HCT116 (cell line): ENCODE results near the gene CFAP61. TPM values are rescaled to one million over a fixed set of nuclear protein-coding genes. Genes with fewer than 3 reads are reported as not detected.

Experiments used
- ATAC-seq: fragments of 200-7000 bp; cut with Tn5 transposase; 2 replicates; pipeline ENCODE4 v1.9.1; 2020; ENCODE audit warnings: mild to moderate bottlenecking, moderate library complexity
- BruUV-seq: library from RNA; stranded (reverse); fragments of 400-500 nt; replicated peaks from 2 replicates; lab custom pipeline; 2021; lab: Mats Ljungman, UMichigan
- CTCF ChIA-PET: fragments of 300-600 bp; sonication (Branson Sonifier 250); formaldehyde crosslinking; loops from one replicate; lab custom pipeline; 2021; ENCODE audit warnings: antibody characterized with exemption; lab: Charles Lee
- POLR2A ChIA-PET: fragments of 300-600, 350-600 bp; sonication (Branson Sonifier 250); formaldehyde crosslinking; loops from one replicate; lab custom pipeline; 2021; ENCODE audit warnings: antibody characterized with exemption; lab: Charles Lee
- RAD21 ChIA-PET, 2 experiments: fragments of 300-600 bp; sonication (Branson Sonifier 250); formaldehyde crosslinking; loops; one replicate each; lab custom pipeline; 2023; ENCODE audit warnings: low total read pairs in 2 of 2; ENCODE audit not compliant: uncharacterized antibody in 2 of 2, unreplicated experiment in 2 of 2, low non-redundant PET in 1 of 2; lab: Charles Lee
- DNase-seq: peaks from one replicate; pipeline ENCODE4 v3.0.0-alpha.2; 2010; ENCODE audit warnings: low read depth, low spot score
- H2AFZ ChIP-seq: fragments of 200-600 bp; shearing (Covaris generic), sonication (generic); 2 replicates; pipeline ENCODE4 v1.6.1; 2017; ENCODE audit warnings: low read depth, mixed run types, mixed read lengths, antibody characterized with exemption, low read length; ENCODE audit not compliant: poor library complexity, severe bottlenecking
- H3K27ac ChIP-seq: 2 replicates; pipeline ENCODE4 v1.5.1; 2012; ENCODE audit warnings: low read depth, low read length
- H3K27me3 ChIP-seq: fragments of 200-600 bp; sonication (generic); 2 replicates; pipeline ENCODE4 v1.6.1; 2016; ENCODE audit warnings: mixed run types, low read length, mixed read lengths; ENCODE audit not compliant: insufficient read depth
- H3K36me3 ChIP-seq, 2 experiments: fragments of 200-500 bp in 1 of 2; fragments of 200-600 bp in 1 of 2; sonication (Bioruptor generic) in 1 of 2; sonication (generic) in 1 of 2; 2 replicates each; pipeline versions ENCODE4 v1.5.1 to v1.6.1; 2014 to 2016; ENCODE audit warnings: low read length in 2 of 2, inconsistent platforms in 1 of 2, mixed read lengths in 1 of 2, mixed run types in 1 of 2; ENCODE audit not compliant: insufficient read depth in 2 of 2, control insufficient read depth in 1 of 2
- H3K4me1 ChIP-seq, 2 experiments: fragments of 200-600 bp in 1 of 2; sonication (generic) in 1 of 2; 2 replicates each; pipeline versions ENCODE4 v1.5.1 to v1.6.1; 2012 to 2017; ENCODE audit warnings: low read length in 2 of 2, inconsistent platforms in 1 of 2, mild to moderate bottlenecking in 1 of 2, mixed read lengths in 1 of 2, mixed run types in 1 of 2, moderate library complexity in 1 of 2; ENCODE audit not compliant: insufficient read depth in 2 of 2, control insufficient read depth in 1 of 2
- H3K4me2 ChIP-seq: fragments of 200-600 bp; sonication (generic); 2 replicates; pipeline ENCODE4 v1.6.1; 2017; ENCODE audit warnings: mixed run types, low read length, mixed read lengths
- H3K4me3 ChIP-seq, 2 experiments: fragments of 200-600 bp in 1 of 2; sonication (generic) in 1 of 2; replicated peaks in 1 of 2; 2 replicates each; pipeline ENCODE4 v1.5.1; 2011 to 2016; ENCODE audit warnings: low read length in 2 of 2, control low read depth in 1 of 2, low read depth in 1 of 2, mild to moderate bottlenecking in 1 of 2, mixed read lengths in 1 of 2, mixed run types in 1 of 2
- H3K79me2 ChIP-seq: fragments of 200-600 bp; sonication (generic); 2 replicates; pipeline ENCODE4 v1.6.1; 2017; ENCODE audit warnings: mild to moderate bottlenecking, mixed run types, low read length, moderate library complexity, mixed read lengths; ENCODE audit not compliant: insufficient read depth
- H3K9ac ChIP-seq: fragments of 200-600 bp; sonication (generic); 2 replicates; pipeline ENCODE4 v1.6.1; 2016; ENCODE audit warnings: low read length, mixed read lengths
- H3K9me2 ChIP-seq: fragments of 200-600 bp; sonication (generic), shearing (Covaris generic); 2 replicates; pipeline ENCODE4 v1.6.1; 2017; ENCODE audit warnings: mixed run types, mild to moderate bottlenecking, moderate library complexity; ENCODE audit not compliant: insufficient read depth
- H3K9me3 ChIP-seq, 2 experiments: fragments of 200-500 bp in 1 of 2; fragments of 200-600 bp in 1 of 2; sonication (Bioruptor generic) in 1 of 2; sonication (generic) in 1 of 2; 2 replicates each; pipeline ENCODE4 v1.6.1; 2014 to 2017; ENCODE audit warnings: low read length in 2 of 2, mixed read lengths in 2 of 2, inconsistent platforms in 1 of 2, low read depth in 1 of 2, mild to moderate bottlenecking in 1 of 2, mixed run types in 1 of 2, moderate library complexity in 1 of 2; ENCODE audit not compliant: control insufficient read depth in 1 of 2, insufficient read depth in 1 of 2
- H4K20me1 ChIP-seq: fragments of 200-600 bp; sonication (generic), shearing (Covaris generic); 2 replicates; pipeline ENCODE4 v1.6.1; 2017; ENCODE audit warnings: mixed run types, mild to moderate bottlenecking, moderate library complexity; ENCODE audit not compliant: insufficient read depth
- CEBPB ChIP-seq: IDR thresholded peaks from 2 replicates; pipeline ENCODE4 v1.6.1; 2012; ENCODE audit warnings: low read depth
- CTCF ChIP-seq, 3 experiments: fragments of 200-600 bp in 1 of 3; sonication (generic) in 1 of 3; IDR thresholded peaks in 2 of 3; conservative IDR thresholded peaks in 1 of 3; 2 replicates each; pipeline ENCODE4 v1.5.1; 2012 to 2017; ENCODE audit warnings: low read depth in 2 of 3, low read length in 2 of 3, antibody characterized with exemption in 1 of 3, borderline replicate concordance in 1 of 3, control low read depth in 1 of 3, mild to moderate bottlenecking in 1 of 3, mixed read lengths in 1 of 3, mixed run types in 1 of 3, moderate library complexity in 1 of 3; ENCODE audit not compliant: insufficient read depth in 1 of 3
- EGR1 ChIP-seq: IDR thresholded peaks from 2 replicates; pipeline ENCODE4 v1.6.1; 2012; ENCODE audit warnings: low read depth
- EZH2 ChIP-seq: fragments of 200-600 bp; sonication (generic); IDR thresholded peaks from 2 replicates; pipeline ENCODE4 v1.6.1; 2017; ENCODE audit warnings: antibody characterized with exemption, mixed run types
- EZH2phosphoT487 ChIP-seq: fragments of 200-600 bp; IDR thresholded peaks from 2 replicates; pipeline ENCODE4 v1.6.1; 2018; ENCODE audit warnings: antibody characterized with exemption, borderline replicate concordance
- FOSL1 ChIP-seq: IDR thresholded peaks from 2 replicates; pipeline ENCODE4 v1.6.1; 2012; ENCODE audit warnings: low read depth
- JUND ChIP-seq: IDR thresholded peaks from 2 replicates; pipeline ENCODE4 v1.6.1; 2012
- POLR2A ChIP-seq: IDR thresholded peaks from 2 replicates; pipeline ENCODE4 v1.7.0; 2011; ENCODE audit warnings: borderline replicate concordance; ENCODE audit not compliant: insufficient read depth, insufficient read length; ENCODE audit errors: extremely low read depth
- REST ChIP-seq: IDR thresholded peaks from 2 replicates; pipeline ENCODE4 v1.6.1; 2012; ENCODE audit warnings: low read depth
- YY1 ChIP-seq: IDR thresholded peaks from 2 replicates; pipeline ENCODE4 v1.6.1; 2011; ENCODE audit warnings: low read length, low read depth, moderate library complexity, mild to moderate bottlenecking; ENCODE audit not compliant: insufficient replicate concordance; ENCODE audit errors: extremely low read depth
- ZBTB33 ChIP-seq: IDR thresholded peaks from 2 replicates; pipeline ENCODE4 v1.6.1; 2011; ENCODE audit warnings: mild to moderate bottlenecking, low read length, moderate library complexity; ENCODE audit not compliant: insufficient replicate concordance; ENCODE audit errors: extremely low read depth
- ZFX ChIP-seq: fragments of 450-650 bp; IDR thresholded peaks from 2 replicates; pipeline ENCODE4 v1.6.1; 2017
- intact Hi-C: fragments of 100-400 bp; cut with micrococcal nuclease; formaldehyde crosslinking; loops from 2 replicates; pipeline ENCODE4 v1.10.0; 2022
- total RNA-seq: library from RNA; stranded (reverse); gene quantifications from one replicate; pipeline ENCODE4 v1.2.1, GENCODE V29; 2021; ENCODE audit not compliant: unreplicated experiment

CFAP61 gene
- total RNA-seq, 1 experiment from 2014 or later: 1.7 TPM

- ChIA-PET CTCF (no interaction called here), POLR2A (no interaction called here), RAD21 (no interaction called here)
- ATAC-seq: no peak
- no peak for DNase-seq
- H3K4me3 ChIP-seq: no peak overlapping the region
- no peak overlapping the region for H3K9ac ChIP-seq
- no peaks in the 10 kb centered on the region for H3K9me2 ChIP-seq
- H3K4me2 ChIP-seq: no peak overlapping the region
- no peak overlapping the region for H2AFZ ChIP-seq
- TF ChIP-seq EGR1 (no peak), YY1 (no peak), ZFX (no peak), JUND (no peak), FOSL1 (no peak)
- intact Hi-C loops: no loop called here
- H3K27ac ChIP-seq: no peak overlapping the region
- no peaks in the 10 kb centered on the region for H3K79me2 ChIP-seq
- H3K36me3 ChIP-seq: no peaks in the 10 kb centered on the region
- no peaks in the 10 kb centered on the region for H4K20me1 ChIP-seq
- no TSS peak for BruUV-seq
- no peaks in the 10 kb centered on the region for H3K9me3 ChIP-seq
- H3K27me3 ChIP-seq: no peaks in the 10 kb centered on the region
- H3K4me1 ChIP-seq: no peaks in the 10 kb centered on the region
Measured at GRCh38 chr20:20304942-20305341, 252.6 kb downstream of the CFAP61 start.

GRCh38 chr20:20312562-20312961 lies 260.2 kb downstream of the CFAP61 start:
- Histone ChIP-seq H3K27me3 (peaks cover 6% of the 10 kb centered on the region; the same call in 1 of the 2 replicates), H3K4me1 (no peaks in the 10 kb centered on the region), H2AFZ (no peak overlapping the region), H3K9me2 (no peaks in the 10 kb centered on the region), H3K36me3 (no peaks in the 10 kb centered on the region), H3K4me3 (no peak overlapping the region), H3K27ac (no peak overlapping the region), H3K79me2 (no peaks in the 10 kb centered on the region), H4K20me1 (no peaks in the 10 kb centered on the region), H3K4me2 (no peak overlapping the region), H3K9ac (no peak overlapping the region), H3K9me3 (0 out of 4 replicates have a peak, but pooled peaks cover 0 to 4% of the 10 kb centered on the region in 2 experiments)
- no TSS peak for BruUV-seq
- no peak for ATAC-seq
- ChIA-PET CTCF (no interaction called here), POLR2A (no interaction called here), RAD21 (no interaction called here)
- intact Hi-C loops: no loop called here
- TF ChIP-seq REST (no peak), POLR2A (no peak), ZFX (no peak), EZH2 (no peak), EZH2phosphoT487 (no peak), CTCF (IDR thresholded peaks at IDR 0.05 in 2 of 3, conservative IDR thresholded peaks at IDR 0.05 in 1 of 3; ENCODE audit: borderline replicate concordance in 1 of 3, insufficient read depth in 1 of 3, low read depth in 2 of 3, low read length in 2 of 3) (no peak), CEBPB (no peak), ZBTB33 (no peak)
- no peak for DNase-seq
